Keratinocyte (primary cell): Measurements from ENCODE around the gene RHOA. TPM values are rescaled to one million over a fixed set of nuclear protein-coding genes. Genes with fewer than 3 reads are reported as not detected.

Experiments used
- DNase-seq: peaks from one replicate; pipeline ENCODE4 v3.0.0-alpha.2; 2011; ENCODE audit warnings: low read depth, missing footprints, low spot score
- FAIRE-seq: peaks from 2 replicates; lab custom pipeline; 2011; peaks lifted over from hg19 to GRCh38; lab: Jason Lieb, UNC
- H2AFZ ChIP-seq: 2 replicates; pipeline ENCODE4 v1.6.0; 2012; ENCODE audit warnings: low read length, control low read depth, inconsistent platforms; ENCODE audit not compliant: control insufficient read depth
- H3K27ac ChIP-seq: 2 replicates; pipeline ENCODE4 v1.5.1; 2011; ENCODE audit warnings: low read length; ENCODE audit not compliant: control insufficient read depth, insufficient read depth
- H3K27me3 ChIP-seq: 3 replicates; pipeline ENCODE4 v1.6.0; 2011; ENCODE audit warnings: low read length; ENCODE audit not compliant: control insufficient read depth, insufficient read depth; ENCODE audit errors: extremely low read depth
- H3K36me3 ChIP-seq, 2 experiments: 2 replicates in 1 of 2; 3 replicates in 1 of 2; pipeline ENCODE4 v1.5.1; 2011; ENCODE audit warnings: low read length in 2 of 2, mild to moderate bottlenecking in 1 of 2; ENCODE audit not compliant: control insufficient read depth in 2 of 2, insufficient read depth in 2 of 2; ENCODE audit errors: extremely low read depth in 1 of 2
- H3K4me1 ChIP-seq: 3 replicates; pipeline ENCODE4 v1.5.1; 2011; ENCODE audit warnings: low read length; ENCODE audit not compliant: control insufficient read depth, insufficient read depth; ENCODE audit errors: extremely low read depth
- H3K4me2 ChIP-seq: 3 replicates; pipeline ENCODE4 v1.6.0; 2011; ENCODE audit warnings: low read depth, low read length; ENCODE audit not compliant: control insufficient read depth, insufficient read depth; ENCODE audit errors: extremely low read depth
- H3K4me3 ChIP-seq, 3 experiments: fragments of 200-600 bp in 1 of 3; sonication (generic) in 1 of 3; 2 replicates in 2 of 3; 3 replicates in 1 of 3; pipeline ENCODE4 v1.5.1; 2011 to 2016; ENCODE audit warnings: low read length in 3 of 3, mild to moderate bottlenecking in 3 of 3, control low read depth in 2 of 3, inconsistent platforms in 1 of 3, low read depth in 1 of 3, mixed read lengths in 1 of 3, mixed run types in 1 of 3, moderate library complexity in 1 of 3; ENCODE audit not compliant: control insufficient read depth in 2 of 3, insufficient read depth in 2 of 3; ENCODE audit errors: extremely low read depth in 1 of 3
- H3K79me2 ChIP-seq: 2 replicates; pipeline ENCODE4 v1.6.0; 2012; ENCODE audit warnings: low read length; ENCODE audit not compliant: control insufficient read depth, insufficient read depth
- H3K9ac ChIP-seq: 3 replicates; pipeline ENCODE4 v1.6.0; 2011; ENCODE audit warnings: low read length; ENCODE audit not compliant: control insufficient read depth, insufficient read depth; ENCODE audit errors: extremely low read depth
- H3K9me1 ChIP-seq: 3 replicates; pipeline ENCODE4 v1.6.0; 2011; ENCODE audit warnings: low read length; ENCODE audit not compliant: control insufficient read depth, insufficient read depth; ENCODE audit errors: extremely low read depth
- H3K9me3 ChIP-seq: 2 replicates; pipeline ENCODE4 v1.5.1; 2012; ENCODE audit warnings: low read depth, low read length; ENCODE audit not compliant: control insufficient read depth
- H4K20me1 ChIP-seq: 3 replicates; pipeline ENCODE4 v1.6.0; 2011; ENCODE audit warnings: low read length; ENCODE audit not compliant: control insufficient read depth, insufficient read depth; ENCODE audit errors: extremely low read depth
- EZH2 ChIP-seq: IDR thresholded peaks from one replicate; pipeline ENCODE4 v1.6.1; 2012; ENCODE audit warnings: inconsistent platforms, mild to moderate bottlenecking, low read length, moderate library complexity
- dilution Hi-C: fragments of 300-500 bp; cut with MboI; formaldehyde crosslinking; loops from one replicate; pipeline ENCODE4 v1.7.0; 2020; ENCODE audit warnings: low sequenced_read_pairs; ENCODE audit not compliant: extremely low pct_ligation_motif_present
- polyA plus RNA-seq, 5 experiments: library from polyadenylated mRNA; depleted of rRNA in 3 of 5; stranded (reverse) in 3 of 5; stranded (forward) in 1 of 5; unstranded in 1 of 5; fragments of >200 nt; gene quantifications; 1 replicate in 1 of 5; 2 replicates in 3 of 5; 3 replicates in 1 of 5; pipeline versions ENCODE4 v1.2.1 to v1.2.3, GENCODE V29; 2011 to 2012; ENCODE audit warnings: missing spikeins in 2 of 5, low read depth in 1 of 5, low replicate concordance in 1 of 5
- TF ChIP-seq, protein P1 (sequence below), 3 experiments: IDR thresholded peaks in 1 of 3; conservative IDR thresholded peaks in 1 of 3; optimal IDR thresholded peaks in 1 of 3; 2 replicates in 2 of 3; 3 replicates in 1 of 3; pipeline versions ENCODE3 to v1.5.1; 2011; ENCODE audit warnings: low read length in 3 of 3, mild to moderate bottlenecking in 3 of 3, moderate library complexity in 2 of 3, control low read depth in 1 of 3, inconsistent platforms in 1 of 3; ENCODE audit not compliant: insufficient read depth in 2 of 3; ENCODE audit errors: extremely low read depth in 1 of 3

RHOA gene
- polyA plus RNA-seq, 1 donor (not counting 4 experiments of a cell fraction or from before 2014, with no cell fraction given), result 332 TPM

DNA sequence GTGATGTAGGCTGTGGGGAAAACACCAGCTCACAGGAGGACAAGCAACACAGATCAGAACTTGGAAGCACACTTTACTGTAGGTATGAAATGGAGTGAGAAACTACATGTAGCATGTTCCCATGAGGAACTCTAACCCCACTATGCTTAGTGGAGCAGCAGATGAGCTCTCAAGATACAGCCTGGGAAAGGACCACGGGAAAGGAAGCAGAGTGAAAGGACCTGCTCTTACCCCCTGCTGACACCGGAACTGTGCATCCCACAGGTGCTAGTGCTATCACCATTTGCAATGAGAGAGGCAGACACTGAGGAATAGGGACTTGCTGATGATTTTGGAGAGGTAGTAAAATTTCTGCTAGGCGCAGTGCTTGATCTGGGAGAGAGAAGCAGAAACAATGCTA lies 100.5 kb downstream of the RHOA start:
- H3K9ac ChIP-seq, result no peak overlapping the region
- TF ChIP-seq, protein P1, sequence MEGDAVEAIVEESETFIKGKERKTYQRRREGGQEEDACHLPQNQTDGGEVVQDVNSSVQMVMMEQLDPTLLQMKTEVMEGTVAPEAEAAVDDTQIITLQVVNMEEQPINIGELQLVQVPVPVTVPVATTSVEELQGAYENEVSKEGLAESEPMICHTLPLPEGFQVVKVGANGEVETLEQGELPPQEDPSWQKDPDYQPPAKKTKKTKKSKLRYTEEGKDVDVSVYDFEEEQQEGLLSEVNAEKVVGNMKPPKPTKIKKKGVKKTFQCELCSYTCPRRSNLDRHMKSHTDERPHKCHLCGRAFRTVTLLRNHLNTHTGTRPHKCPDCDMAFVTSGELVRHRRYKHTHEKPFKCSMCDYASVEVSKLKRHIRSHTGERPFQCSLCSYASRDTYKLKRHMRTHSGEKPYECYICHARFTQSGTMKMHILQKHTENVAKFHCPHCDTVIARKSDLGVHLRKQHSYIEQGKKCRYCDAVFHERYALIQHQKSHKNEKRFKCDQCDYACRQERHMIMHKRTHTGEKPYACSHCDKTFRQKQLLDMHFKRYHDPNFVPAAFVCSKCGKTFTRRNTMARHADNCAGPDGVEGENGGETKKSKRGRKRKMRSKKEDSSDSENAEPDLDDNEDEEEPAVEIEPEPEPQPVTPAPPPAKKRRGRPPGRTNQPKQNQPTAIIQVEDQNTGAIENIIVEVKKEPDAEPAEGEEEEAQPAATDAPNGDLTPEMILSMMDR (optimal IDR thresholded peaks at IDR 0.05 in 1 of 3, IDR thresholded peaks at IDR 0.05 in 1 of 3, conservative IDR thresholded peaks at IDR 0.05 in 1 of 3; ENCODE audit: extremely low read depth in 1 of 3, insufficient read depth in 2 of 3, low read length in 3 of 3), result no peak
- no peak for TF ChIP-seq EZH2
- no peak overlapping the region for H3K27ac ChIP-seq
- DNase-seq (no peak), FAIRE-seq (no peak)
- H3K9me1 ChIP-seq, result no peaks in the 10 kb centered on the region
- no peaks in the 10 kb centered on the region for H3K9me3 ChIP-seq
- no peaks in the 10 kb centered on the region for H4K20me1 ChIP-seq
- peaks cover 20 to 21% of the 10 kb centered on the region in 2 experiments for H3K36me3 ChIP-seq
- peaks cover 6% of the 10 kb centered on the region for H3K4me1 ChIP-seq
- H3K4me3 ChIP-seq, result no peak overlapping the region
- no peak overlapping the region for H3K4me2 ChIP-seq
- dilution Hi-C loops, result no loop called here
- no peak overlapping the region for H2AFZ ChIP-seq
- no peaks in the 10 kb centered on the region for H3K79me2 ChIP-seq
- no peaks in the 10 kb centered on the region for H3K27me3 ChIP-seq

GRCh38 chr3:49310677-49311076 lies 101.1 kb downstream of the RHOA start:
- Histone ChIP-seq H3K4me1 (peaks cover 6% of the 10 kb centered on the region), H3K4me2 (no peak overlapping the region), H3K27me3 (no peaks in the 10 kb centered on the region), H4K20me1 (no peaks in the 10 kb centered on the region), H3K79me2 (no peaks in the 10 kb centered on the region), H3K9me1 (no peaks in the 10 kb centered on the region), H3K36me3 (peaks cover 23 to 24% of the 10 kb centered on the region in 2 experiments), H3K9me3 (no peaks in the 10 kb centered on the region), H3K4me3 (no peak overlapping the region), H2AFZ (no peak overlapping the region), H3K9ac (no peak overlapping the region), H3K27ac (no peak overlapping the region)
- TF ChIP-seq, protein P1 (optimal IDR thresholded peaks at IDR 0.05 in 1 of 3, IDR thresholded peaks at IDR 0.05 in 1 of 3, conservative IDR thresholded peaks at IDR 0.05 in 1 of 3; ENCODE audit: extremely low read depth in 1 of 3, insufficient read depth in 2 of 3, low read length in 3 of 3), result no peak
- TF ChIP-seq EZH2, result no peak
- dilution Hi-C loops, result no loop called here
- DNase-seq, result no peak
- no peak for FAIRE-seq

Other genes with a start within 250 kb of the RHOA start
- gene CCDC71, start 245.6 kb downstream of the RHOA start, polyA plus RNA-seq, result 18.8 to 27.7 TPM (median 21.5 TPM) in 3 replicates
- gene KLHDC8B, start 240.4 kb downstream of the RHOA start, polyA plus RNA-seq, result 18.3 to 51.6 TPM (median 19.5 TPM) in 3 replicates
- 2.6 to 5.4 TPM (median 5.2 TPM) in 3 replicates for gene C3orf62, start 134.7 kb downstream of the RHOA start, polyA plus RNA-seq
- 39.5 to 47.8 TPM (median 45.6 TPM) in 3 replicates for gene USP4, start 71.9 kb downstream of the RHOA start, polyA plus RNA-seq
- 395 to 588 TPM (median 427 TPM) in 3 replicates for gene GPX1, start 53.6 kb downstream of the RHOA start, polyA plus RNA-seq
- gene TCTA, start 447 bp upstream of the RHOA start, polyA plus RNA-seq, result 16.5 to 21.2 TPM (median 20.4 TPM) in 3 replicates
- gene AMT, start 10.5 kb upstream of the RHOA start, polyA plus RNA-seq, result 2.8 to 9.0 TPM (median 7.1 TPM) in 3 replicates
- gene NICN1, start 17.3 kb upstream of the RHOA start, polyA plus RNA-seq, result 9.6 to 17.8 TPM (median 13.1 TPM) in 3 replicates
- gene DAG1, start 58.3 kb upstream of the RHOA start, polyA plus RNA-seq, result 22.0 to 34.4 TPM (median 32.9 TPM) in 3 replicates
- gene BSN, start 142.5 kb upstream of the RHOA start, polyA plus RNA-seq, result under 0.01 to 0.01 TPM (median under 0.01 TPM) in 3 replicates